NCI-H187 treated with DMSO at 0.1 percent for 48 hours (cell line): Measurements from ENCODE around the gene GEMIN7.

Experiments
- DNase-seq: peaks from one replicate; lab custom pipeline; 2025; lab: John Stamatoyannopoulos, UW

GEMIN7 gene

GRCh38 chr19:45061965-45062364 lies 17.1 kb upstream of the GEMIN7 start:
- DNase-seq, result no peak

- DNase-seq, result no peak
These were observed 14.9 kb upstream of the GEMIN7 start for GRCh38 chr19:45063851-45064801.

GRCh38 chr19:45066921-45067661 lies 12.0 kb upstream of the GEMIN7 start:
- no peak for DNase-seq

- DNase-seq, result no peak
These were observed 11.0 kb upstream of the GEMIN7 start for GRCh38 chr19:45068041-45068440.

- no peak for DNase-seq
These were observed 10.0 kb upstream of the GEMIN7 start for GRCh38 chr19:45069056-45069455.

- no peak for DNase-seq
These were observed 8.8 kb upstream of the GEMIN7 start for GRCh38 chr19:45070214-45070613.

- DNase-seq, result no peak
These were observed 8.1 kb upstream of the GEMIN7 start for GRCh38 chr19:45070861-45071544.

- DNase-seq, result no peak
These were observed 7.5 kb upstream of the GEMIN7 start for GRCh38 chr19:45071545-45071938.

- no peak for DNase-seq
These were observed 6.9 kb upstream of the GEMIN7 start for GRCh38 chr19:45071969-45072790.

GRCh38 chr19:45074744-45075300 lies 4.2 kb upstream of the GEMIN7 start:
- DNase-seq, result no peak

GRCh38 chr19:45075301-45076028 lies 3.6 kb upstream of the GEMIN7 start:
- DNase-seq, result no peak

- DNase-seq, result no peak
These were observed 2.8 kb upstream of the GEMIN7 start, which contains the start of gene ZNF296 for GRCh38 chr19:45076029-45076850. Gene ZNF296, minus strand, starts transcription at chr19:45076478. Its CDS starts 105 bp downstream, at chr19:45076373.

GRCh38 chr19:45076851-45077730 lies 2.0 kb upstream of the GEMIN7 start:
- DNase-seq, result no peak

- DNase-seq, result no peak
These were observed 534 bp upstream of the GEMIN7 start for GRCh38 chr19:45078390-45079062.

GRCh38 chr19:45079911-45080370 lies 881 bp downstream of the GEMIN7 start:
- DNase-seq, result no peak

- DNase-seq, result no peak
These were observed 3.1 kb downstream of the GEMIN7 start for GRCh38 chr19:45082170-45082569.

GRCh38 chr19:45086480-45086879 lies 7.4 kb downstream of the GEMIN7 start:
- DNase-seq, result no peak

- no peak for DNase-seq
These were observed 8.5 kb downstream of the GEMIN7 start for GRCh38 chr19:45087531-45087930.
